HG03095 (cell line): ENCODE results near the gene PTPRN2.
"Not testable (repeated sequence)": the region's sequence is repeated elsewhere in the genome, so short reads cannot be mapped to it uniquely, and the experiment has no call there.

ENCODE experiments used
- ATAC-seq: cut with Tn5 transposase; IDR thresholded peaks from one replicate; pipeline ENCODE4 v1.9.1; 2021; ENCODE audit warnings: moderate library complexity; ENCODE audit not compliant: unreplicated experiment

PTPRN2 gene

GRCh38 chr7:157674027-157674714 lies 913.5 kb downstream of the PTPRN2 start:
- no peak for ATAC-seq

GRCh38 chr7:157673573-157673972 lies 914.0 kb downstream of the PTPRN2 start:
- ATAC-seq, result no peak

DNA sequence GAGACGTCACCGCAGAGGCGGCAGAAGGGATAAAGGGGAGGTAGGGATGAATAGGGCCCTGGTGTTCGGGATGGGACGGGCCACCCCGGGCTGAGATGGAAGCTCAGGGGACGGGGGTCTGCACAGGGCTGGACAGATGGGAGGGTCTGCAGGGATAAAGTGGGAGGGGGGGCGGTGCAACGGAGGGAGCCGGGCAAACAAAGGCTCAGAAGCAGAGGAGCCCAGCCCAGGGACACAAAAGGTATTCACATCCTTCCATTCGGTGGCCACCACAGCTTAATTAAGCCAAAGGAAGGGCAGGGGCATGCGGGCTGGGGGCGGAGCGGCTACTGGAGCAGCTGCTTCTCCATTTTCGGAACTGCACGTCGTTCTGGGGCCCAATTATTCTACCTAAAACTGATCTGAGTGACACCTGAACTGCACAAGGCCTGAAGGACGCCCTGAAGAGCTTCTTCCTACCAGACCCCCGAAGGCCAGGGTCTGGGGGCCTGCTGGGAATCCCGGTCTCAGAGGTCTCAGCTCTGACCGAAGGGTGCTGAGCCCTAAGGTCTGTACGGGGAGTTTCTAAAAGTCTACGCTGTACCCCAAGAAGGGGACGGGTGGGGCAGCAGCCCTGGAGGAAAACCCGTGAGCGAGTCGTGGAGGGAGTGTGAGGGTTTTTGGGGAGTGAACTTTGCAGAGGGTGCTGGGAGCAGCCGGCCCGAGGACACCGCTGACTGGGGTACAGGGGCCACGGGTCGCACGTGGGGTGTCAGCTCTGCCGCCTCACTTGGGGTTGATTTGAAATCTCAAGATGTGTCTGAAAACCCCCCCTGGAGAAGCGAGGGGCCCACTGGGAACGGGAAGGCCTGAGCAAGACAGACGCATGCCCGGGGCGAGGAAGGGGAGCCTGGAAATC lies 916.0 kb downstream of the PTPRN2 start:
- ATAC-seq, result no peak

- no peak for ATAC-seq
Measured at GRCh38 chr7:157670490-157671357, 916.9 kb downstream of the PTPRN2 start.

- ATAC-seq, result no peak
Measured at GRCh38 chr7:157669768-157670351, 917.8 kb downstream of the PTPRN2 start.

- ATAC-seq, result no peak
Measured at GRCh38 chr7:157668884-157669767, 918.5 kb downstream of the PTPRN2 start.

DNA sequence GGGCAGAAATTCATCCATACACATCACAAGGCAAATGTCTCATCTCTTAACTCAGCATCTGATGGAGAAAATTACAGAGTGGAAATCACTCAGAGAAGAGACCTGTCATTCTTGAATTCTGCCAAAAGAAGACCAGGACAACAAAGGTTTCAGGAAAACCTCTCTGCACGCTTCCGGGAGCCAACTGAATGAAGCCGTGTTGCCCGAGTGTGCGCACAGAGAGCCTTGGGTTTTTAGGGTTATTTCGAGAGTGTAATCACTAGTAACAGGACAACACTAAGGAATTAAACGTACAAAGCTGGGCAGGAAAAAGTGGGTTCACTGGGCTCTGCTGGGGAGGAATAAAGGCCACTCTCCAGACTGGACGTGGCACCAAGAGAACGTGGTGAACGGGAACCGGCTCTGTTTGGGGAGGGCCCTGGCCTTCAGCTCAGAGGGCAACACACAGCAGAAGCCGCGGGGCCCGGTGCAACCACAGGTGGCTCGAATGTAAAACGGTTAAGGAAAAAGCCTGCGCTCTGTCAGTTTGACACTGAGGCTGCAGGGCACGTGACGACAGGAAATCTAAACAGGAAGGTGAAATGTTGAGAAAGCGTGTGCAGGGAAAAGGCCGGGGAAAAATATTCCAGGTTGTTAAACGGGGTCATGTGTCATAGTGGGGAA lies 919.3 kb downstream of the PTPRN2 start:
- no peak for ATAC-seq

GRCh38 chr7:157667731-157668130 lies 919.9 kb downstream of the PTPRN2 start:
- ATAC-seq, result no peak

DNA sequence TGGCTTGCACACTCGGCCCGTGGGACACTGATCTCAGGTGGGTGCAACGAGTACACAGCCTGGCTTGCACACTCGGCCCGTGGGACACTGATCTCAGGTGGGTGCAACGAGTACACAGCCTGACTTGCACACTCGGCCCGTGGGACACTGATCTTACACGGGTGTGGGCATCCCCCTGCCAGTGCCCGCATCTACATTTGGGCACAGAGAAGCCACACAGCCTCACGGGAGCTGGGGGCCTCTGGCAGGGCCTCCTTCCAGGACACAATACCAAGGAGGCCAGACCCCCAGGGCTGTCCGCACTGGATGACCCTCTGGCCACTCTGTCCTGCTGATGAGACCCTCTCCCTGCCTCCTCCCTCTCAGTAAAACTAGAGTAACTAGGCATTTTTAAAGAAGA lies 920.4 kb downstream of the PTPRN2 start:
- ATAC-seq, result no peak

DNA sequence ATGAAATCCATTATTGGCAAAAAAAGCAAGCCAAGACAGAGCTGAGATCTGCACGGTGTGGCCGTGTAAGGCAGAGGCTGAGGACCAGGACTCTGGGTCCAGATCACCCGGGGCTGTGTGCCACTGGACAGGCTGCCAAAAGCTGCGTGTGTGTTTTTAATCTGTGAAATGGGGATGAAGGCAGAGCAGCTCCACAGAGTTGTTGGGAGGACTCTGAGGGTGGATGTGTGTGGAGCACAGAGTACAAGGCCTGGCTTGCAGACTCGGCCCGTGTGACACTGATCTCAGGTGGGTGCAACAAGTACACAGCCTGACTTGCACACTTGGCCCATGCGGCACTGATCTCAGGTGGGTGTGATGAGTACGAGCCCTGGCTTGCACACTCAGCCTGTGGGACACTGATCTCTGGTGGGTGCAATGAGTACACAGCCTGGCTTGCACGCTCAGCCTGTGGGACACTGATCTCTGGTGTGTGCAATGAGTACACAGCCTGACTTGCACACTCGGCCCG lies 921.0 kb downstream of the PTPRN2 start:
- no peak for ATAC-seq

DNA sequence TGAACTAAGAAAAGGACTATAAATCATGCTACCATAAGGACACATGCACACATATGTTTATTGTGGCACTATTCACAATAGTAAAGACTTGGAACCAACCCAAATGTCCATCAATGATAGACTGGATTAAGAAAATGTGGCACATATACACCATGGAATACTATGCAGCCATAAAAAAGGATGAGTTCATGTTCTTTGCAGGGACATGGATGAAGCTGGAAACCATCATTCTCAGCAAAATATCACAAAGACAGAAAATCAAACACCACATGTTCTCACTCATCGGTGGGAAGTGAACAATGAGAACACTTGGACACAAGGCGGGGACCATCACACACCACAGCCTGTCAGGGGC lies 922.0 kb downstream of the PTPRN2 start:
- ATAC-seq, result not testable (repeated sequence)

- ATAC-seq, result no peak
Measured at GRCh38 chr7:157664871-157665633, 922.6 kb downstream of the PTPRN2 start.

- no peak for ATAC-seq
Measured at GRCh38 chr7:157664034-157664433, 923.6 kb downstream of the PTPRN2 start.

DNA sequence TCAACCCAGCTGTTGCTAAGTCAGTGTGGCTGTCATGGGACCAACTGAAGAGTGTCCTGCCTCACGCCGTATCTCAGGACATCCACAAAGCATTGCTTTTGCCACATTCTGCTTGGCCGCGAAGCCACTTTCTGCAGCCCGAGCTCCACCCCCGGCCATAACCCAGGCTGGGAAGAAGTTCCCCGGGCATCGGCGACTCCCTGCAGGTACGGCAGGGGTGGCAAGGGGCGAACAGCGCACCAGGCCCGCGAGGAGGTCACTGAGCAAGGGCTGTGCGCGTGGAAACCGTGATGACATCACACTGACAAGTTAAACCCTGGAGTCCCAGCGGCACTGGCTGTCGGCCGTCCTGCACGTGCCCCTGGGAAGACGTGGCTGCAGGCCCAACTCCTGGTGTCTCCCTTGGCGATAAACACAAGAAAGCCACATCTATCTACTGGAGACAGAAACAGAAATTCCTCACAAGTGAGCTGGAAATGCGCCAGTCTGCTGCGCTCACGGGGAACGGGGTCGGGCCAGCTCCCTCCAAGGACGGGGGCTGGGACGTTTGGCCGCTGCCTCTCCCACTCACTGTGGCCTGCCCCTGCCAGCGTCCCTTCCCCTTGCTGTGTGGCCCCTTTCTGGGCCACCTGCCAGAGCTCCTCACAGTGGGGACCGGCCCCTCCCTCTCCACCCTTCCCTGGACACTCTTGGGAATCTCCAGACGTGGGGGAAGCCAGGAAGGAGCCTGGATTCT lies 924.5 kb downstream of the PTPRN2 start:
- no peak for ATAC-seq

GRCh38 chr7:157662110-157662791 lies 925.4 kb downstream of the PTPRN2 start:
- ATAC-seq, result no peak

GRCh38 chr7:157661611-157661975 lies 926.0 kb downstream of the PTPRN2 start:
- no peak for ATAC-seq

- ATAC-seq, result no peak
Measured at GRCh38 chr7:157660971-157661610, 926.5 kb downstream of the PTPRN2 start.
